Dermis microvascular lymphatic vessel endothelial cell (primary cell): ENCODE measurements around the gene ZNF462. TPM values are rescaled to one million over a fixed set of nuclear protein-coding genes. Genes with fewer than 3 reads are reported as not detected.
"Not testable (repeated sequence)": the region's sequence is repeated elsewhere in the genome, so short reads cannot be mapped to it uniquely, and the experiment has no call there.

Source experiments
- DNase-seq, 2 donors: peaks; one replicate each; pipeline versions ENCODE4 v3.0.0 to v3.0.0-alpha.2; 2010; ENCODE audit warnings: low read depth in 2 of 2
- total RNA-seq: library from RNA; depleted of rRNA; stranded (reverse); fragments of >200 nt; gene quantifications from 2 replicates; pipeline ENCODE4 v1.2.1, GENCODE V29; 2014

ZNF462 gene
- total RNA-seq, 1 donor from 2014 or later, result 4.9 TPM

GRCh38 chr9:106960258-106960657 lies 97.3 kb downstream of the ZNF462 start:
- peak in 1 of 2 donors; percentile 29 for DNase-seq

- DNase-seq, result no peak
Observed at GRCh38 chr9:106961623-106962022, 98.7 kb downstream of the ZNF462 start.

GRCh38 chr9:106962122-106962521 lies 99.2 kb downstream of the ZNF462 start:
- DNase-seq, result peak in 1 of 2 donors; percentile 58

GRCh38 chr9:106962615-106963363 lies 99.8 kb downstream of the ZNF462 start:
- DNase-seq, result peak; percentile 87 to 97

- DNase-seq, result no peak
Observed at GRCh38 chr9:106963684-106964083, 100.7 kb downstream of the ZNF462 start.

- no peak for DNase-seq
Observed at GRCh38 chr9:106964329-106964728, 101.4 kb downstream of the ZNF462 start.

GRCh38 chr9:106964822-106965525 lies 102.0 kb downstream of the ZNF462 start:
- no peak for DNase-seq

- no peak for DNase-seq
Observed at GRCh38 chr9:106966481-106966880, 103.5 kb downstream of the ZNF462 start.

- no peak for DNase-seq
Observed at GRCh38 chr9:106969696-106970095, 106.7 kb downstream of the ZNF462 start.

- DNase-seq, result no peak
Observed at GRCh38 chr9:106970219-106970975, 107.4 kb downstream of the ZNF462 start.

- DNase-seq, result no peak
Observed at GRCh38 chr9:106970976-106971457, 108.1 kb downstream of the ZNF462 start.

GRCh38 chr9:106972082-106972481 lies 109.1 kb downstream of the ZNF462 start:
- no peak for DNase-seq

GRCh38 chr9:106974341-106974740 lies 111.4 kb downstream of the ZNF462 start:
- DNase-seq, result no peak

- DNase-seq, result no peak
Observed at GRCh38 chr9:106976772-106977171, 113.8 kb downstream of the ZNF462 start.

- DNase-seq, result peak in 1 of 2 donors; percentile 12
Observed at GRCh38 chr9:106980551-106981101, 117.7 kb downstream of the ZNF462 start.

GRCh38 chr9:106981396-106982287 lies 118.7 kb downstream of the ZNF462 start:
- DNase-seq, result no peak

GRCh38 chr9:106982636-106983035 lies 119.7 kb downstream of the ZNF462 start:
- no peak for DNase-seq

- no peak for DNase-seq
Observed at GRCh38 chr9:106983346-106983745, 120.4 kb downstream of the ZNF462 start.

- DNase-seq, result not testable (repeated sequence)
Observed at GRCh38 chr9:106989904-106990303, 126.9 kb downstream of the ZNF462 start.

GRCh38 chr9:106992186-106992585 lies 129.2 kb downstream of the ZNF462 start:
- no peak for DNase-seq

- no peak for DNase-seq
Observed at GRCh38 chr9:106993603-106994002, 130.6 kb downstream of the ZNF462 start.
